Erythroblast (primary cell): ENCODE data around the gene PRKCE.

Experiments used
- GATA1 ChIP-seq: IDR thresholded peaks from 2 replicates; pipeline ENCODE4 v1.6.1; 2011; ENCODE audit warnings: low read depth, mild to moderate bottlenecking, control low read depth, low read length, moderate library complexity
- POLR2A ChIP-seq: IDR thresholded peaks from 2 replicates; pipeline ENCODE4 v1.6.1; 2011; ENCODE audit warnings: mild to moderate bottlenecking, low read length

DNA sequence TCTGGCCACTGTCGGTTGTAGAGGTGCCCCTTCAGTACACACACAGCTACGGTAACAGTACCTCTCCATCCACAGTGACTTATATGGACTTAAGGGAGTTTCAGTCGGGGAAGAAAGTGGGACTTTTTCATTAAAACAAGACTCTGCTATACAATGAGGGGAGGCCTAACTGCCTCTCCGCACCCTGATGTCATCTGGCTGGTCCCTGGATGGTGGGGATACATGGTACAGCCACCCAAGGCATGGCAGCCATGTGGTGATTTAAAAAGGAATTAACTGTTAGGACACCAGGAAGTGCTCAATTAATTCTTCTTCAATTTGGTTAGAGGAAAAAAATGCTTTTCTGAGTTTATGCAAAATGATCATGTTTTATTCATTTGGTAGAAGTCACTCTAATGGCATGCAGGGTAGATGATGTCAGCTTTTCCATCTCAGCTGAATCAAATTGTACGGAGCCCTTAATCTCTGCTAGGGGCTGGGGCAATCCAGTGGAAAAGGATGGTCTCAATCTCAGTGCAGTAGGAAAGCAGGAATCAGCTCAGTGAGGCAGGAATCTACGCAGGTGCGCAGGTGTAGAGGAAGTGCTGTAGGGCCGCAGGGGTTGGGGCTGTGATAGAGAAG lies 243.9 kb downstream of the PRKCE start:
- no peak for TF ChIP-seq POLR2A
- TF ChIP-seq GATA1 = no peak
